HG03432 (cell line): ENCODE measurements around the gene KIAA0513.

Experiments used
- ATAC-seq: cut with Tn5 transposase; IDR thresholded peaks from one replicate; pipeline ENCODE4 v1.9.1; 2021; ENCODE audit warnings: mild to moderate bottlenecking, moderate library complexity; ENCODE audit not compliant: unreplicated experiment

KIAA0513 gene

GRCh38 chr16:85086347-85087291 is 59.0 kb downstream of the KIAA0513 start:
- ATAC-seq = peak; percentile 43

DNA sequence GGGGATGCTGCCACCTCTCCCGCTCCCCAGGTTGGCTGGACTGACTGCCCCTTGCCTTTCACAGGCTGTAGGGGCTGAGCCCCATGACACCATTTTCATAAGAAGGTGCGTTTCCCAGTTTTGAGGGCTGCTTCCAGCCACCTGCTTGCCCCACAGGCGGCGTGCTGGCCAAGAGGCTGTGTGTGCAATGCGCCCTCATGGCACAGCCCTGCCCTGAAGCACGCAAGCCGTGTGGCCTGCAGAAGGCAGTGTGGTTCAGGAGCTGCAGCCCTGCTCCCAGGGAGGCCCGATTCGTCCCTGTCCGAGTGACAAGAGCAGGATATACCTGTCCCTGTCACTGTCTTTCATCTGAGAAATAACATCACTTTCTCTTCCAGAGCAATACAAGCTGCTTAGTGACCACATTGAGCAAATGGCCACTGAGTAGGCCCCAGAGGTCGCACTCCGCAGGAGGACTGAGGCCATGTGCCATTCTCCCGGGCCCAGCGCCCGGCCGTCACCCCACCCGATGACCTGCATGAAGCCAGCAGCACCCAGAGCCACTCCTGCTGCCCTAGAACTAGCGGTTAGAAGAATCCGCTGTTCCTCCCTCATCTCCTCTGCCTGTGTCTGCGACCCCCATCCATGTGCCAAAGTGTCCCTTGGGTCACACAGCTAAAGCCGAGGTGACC is 60.4 kb downstream of the KIAA0513 start:
- ATAC-seq = no peak

GRCh38 chr16:85088570-85089199 is 61.1 kb downstream of the KIAA0513 start:
- no peak for ATAC-seq

DNA sequence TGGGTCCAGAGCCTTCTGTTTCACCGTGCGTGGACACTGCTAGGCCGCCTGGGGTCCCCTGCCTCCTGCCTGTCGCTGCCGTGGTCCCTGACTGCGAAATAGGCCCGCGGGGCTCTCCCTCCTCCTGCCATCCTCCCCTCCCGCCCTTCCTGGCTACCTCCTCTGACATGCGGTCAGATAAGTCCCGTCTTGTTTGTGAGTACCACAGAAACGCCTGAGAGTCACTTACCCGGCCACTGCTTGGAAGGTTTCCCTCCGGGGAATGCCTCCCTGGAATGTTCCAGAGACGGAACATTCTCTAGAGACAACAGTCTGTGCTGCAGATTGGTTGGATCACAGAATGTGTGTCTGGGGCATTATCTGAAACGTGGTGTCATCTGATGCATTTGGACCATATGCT is 61.9 kb downstream of the KIAA0513 start:
- no peak for ATAC-seq

GRCh38 chr16:85090181-85090580 is 62.6 kb downstream of the KIAA0513 start:
- no peak for ATAC-seq

- ATAC-seq = no peak
These were observed 63.4 kb downstream of the KIAA0513 start for GRCh38 chr16:85090873-85091521.

DNA sequence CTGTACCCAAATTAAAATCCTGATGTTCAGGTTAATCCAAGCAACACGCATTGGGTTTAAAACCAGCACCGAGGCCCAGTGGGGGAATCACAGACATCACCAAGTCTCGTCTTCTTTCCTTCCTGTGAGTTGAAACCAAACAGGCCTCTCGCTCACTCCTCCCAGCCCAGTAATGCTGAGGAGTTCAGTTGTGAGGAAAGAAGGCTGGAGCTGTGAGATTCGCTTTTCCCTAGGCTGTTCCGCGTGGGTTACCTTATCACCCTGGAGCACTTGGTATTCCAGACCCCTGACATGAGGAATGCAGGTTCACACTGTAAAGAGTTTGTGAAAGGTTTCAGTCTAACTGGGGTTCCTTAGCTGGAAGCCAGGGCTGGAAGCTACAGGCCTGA is 63.9 kb downstream of the KIAA0513 start:
- ATAC-seq = no peak

DNA sequence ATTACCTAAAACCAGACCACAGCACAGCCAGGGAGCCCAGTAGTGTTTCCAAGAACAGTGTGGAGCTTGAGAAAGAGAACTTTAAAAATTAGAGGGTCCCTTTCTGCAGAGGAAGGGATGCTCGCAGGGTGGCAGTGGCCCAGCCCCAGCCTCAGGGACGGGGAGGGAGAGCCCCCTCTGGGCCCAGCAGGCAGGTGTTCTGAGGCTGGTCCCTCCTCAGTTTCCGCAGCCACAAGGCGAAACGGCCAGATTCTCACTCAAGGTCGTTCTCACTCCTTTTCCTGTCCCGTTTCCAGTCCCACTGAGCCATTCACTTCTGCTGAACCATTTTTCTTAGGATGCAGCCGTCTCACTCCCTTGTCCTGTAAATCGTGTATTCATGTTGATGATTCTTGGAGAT is 64.7 kb downstream of the KIAA0513 start:
- ATAC-seq = no peak

DNA sequence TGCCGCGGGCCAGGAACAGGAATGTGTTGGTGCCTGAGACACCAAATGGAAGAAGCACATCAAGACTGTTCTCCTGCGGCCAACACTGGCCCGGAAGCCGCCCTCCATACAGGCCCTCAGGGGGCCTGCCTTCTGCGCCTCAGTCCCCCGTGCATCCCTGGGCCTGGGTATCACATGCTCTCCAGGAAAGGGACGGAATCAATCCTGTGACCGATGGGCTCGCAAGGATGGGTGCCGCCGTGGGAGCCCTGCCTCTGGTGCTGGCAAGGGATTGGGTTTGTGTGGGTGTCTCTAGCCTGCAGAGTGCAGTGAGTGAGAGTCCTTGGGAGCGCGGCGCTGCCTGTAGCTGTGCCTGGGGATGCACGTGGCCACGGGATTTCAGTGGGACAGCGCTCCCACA is 65.3 kb downstream of the KIAA0513 start:
- ATAC-seq = no peak

- no peak for ATAC-seq
These were observed 66.1 kb downstream of the KIAA0513 start for GRCh38 chr16:85093705-85094104.

- ATAC-seq = no peak
These were observed 66.7 kb downstream of the KIAA0513 start for GRCh38 chr16:85094176-85094805.

DNA sequence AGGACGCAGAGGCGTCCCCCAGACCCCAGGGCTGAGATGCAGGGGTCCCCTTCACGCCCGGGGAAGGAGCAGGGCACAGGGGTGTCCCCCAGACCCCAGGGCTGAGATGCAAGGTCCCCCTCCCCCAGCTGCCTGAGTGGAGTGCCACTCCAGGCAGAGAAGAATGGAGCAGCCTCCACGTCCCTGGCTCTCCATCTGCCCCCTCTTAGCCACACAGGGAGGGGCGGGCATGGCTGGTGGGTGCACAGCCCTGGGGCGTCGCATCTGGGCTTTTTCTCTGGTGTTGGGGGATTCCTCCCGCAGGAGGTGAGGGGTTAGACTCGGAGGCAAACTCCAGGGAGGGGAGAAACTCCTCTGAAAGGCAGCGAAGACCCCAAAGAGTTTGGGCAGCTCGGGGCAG is 67.2 kb downstream of the KIAA0513 start:
- no peak for ATAC-seq

GRCh38 chr16:85096921-85097320 is 69.3 kb downstream of the KIAA0513 start:
- ATAC-seq = no peak

GRCh38 chr16:85098565-85098964 is 71.0 kb downstream of the KIAA0513 start:
- ATAC-seq = no peak

- ATAC-seq = no peak
These were observed 72.7 kb downstream of the KIAA0513 start for GRCh38 chr16:85100265-85100664.

GRCh38 chr16:85101956-85102630 is 74.5 kb downstream of the KIAA0513 start:
- ATAC-seq = no peak

GRCh38 chr16:85103114-85104079 is 75.8 kb downstream of the KIAA0513 start:
- no peak for ATAC-seq

DNA sequence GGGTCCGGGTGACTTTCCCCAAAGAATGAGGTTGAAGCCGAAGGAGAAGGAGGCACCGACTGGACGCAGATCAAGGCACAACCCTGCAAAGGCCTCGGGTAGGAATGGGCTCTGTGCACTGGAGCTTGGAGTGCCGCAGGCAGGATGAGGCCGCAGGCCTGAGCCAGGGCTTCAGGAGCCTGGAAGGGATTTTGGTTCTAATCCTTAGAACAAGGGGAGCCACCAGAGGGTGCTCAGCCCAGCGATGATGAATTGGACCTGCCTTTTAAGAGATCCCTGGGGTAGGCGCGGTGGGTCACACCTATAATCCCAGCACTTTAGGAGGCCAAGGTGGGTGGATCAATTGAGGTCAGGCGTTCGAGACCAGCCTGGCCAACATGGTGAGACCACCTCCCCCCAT is 76.6 kb downstream of the KIAA0513 start:
- no peak for ATAC-seq

GRCh38 chr16:85104821-85105391 is 77.3 kb downstream of the KIAA0513 start:
- peak; percentile 66 for ATAC-seq
